Measurements from ENCODE around the gene RER1. TPM values are rescaled to one million over a fixed set of nuclear protein-coding genes. Genes with fewer than 3 reads are reported as not detected.
A peak's percentile ranks its signal among the peaks of the same experiment; 100 is the strongest.

Gene RER1
- total RNA-seq, 1 donor from 2014 or later, result 147 TPM

DNA sequence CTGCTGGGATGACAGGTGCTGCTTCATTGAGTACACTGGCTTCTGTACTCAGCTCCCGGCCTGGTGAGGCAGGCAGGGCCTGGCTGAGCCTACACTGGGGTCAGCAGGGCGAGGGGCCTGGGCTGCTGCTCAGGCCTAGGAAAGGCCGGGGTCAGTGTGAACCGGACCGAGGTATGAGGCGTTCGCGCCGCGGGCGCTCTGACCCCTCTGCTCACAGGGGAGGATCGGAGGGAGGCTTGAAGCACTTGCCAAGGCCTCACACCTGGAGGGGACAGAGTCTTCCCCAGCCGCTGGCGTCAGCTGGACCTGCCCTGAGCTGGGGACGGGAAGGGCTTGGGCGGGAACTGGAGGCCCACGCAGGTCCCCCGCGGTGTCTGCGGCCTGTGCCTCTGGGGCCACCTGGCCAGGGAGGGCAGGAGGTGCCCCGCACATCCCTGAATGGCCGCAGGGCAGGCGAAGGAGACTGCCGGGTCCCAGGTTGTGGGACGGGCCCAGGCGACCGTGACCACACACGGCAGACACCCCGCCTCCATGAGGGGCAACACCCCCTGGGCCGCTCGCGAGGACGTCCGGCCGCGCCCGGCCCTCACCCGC, 20.3 kb downstream of the RER1 start:
- Mint-ChIP-seq H3K27me3 (ENCODE audit: unreplicated experiment) (no peaks in the 10 kb centered on the region), H3K4me3 (ENCODE audit: unreplicated experiment) (peak overlapping the region; percentile 80), H3K27ac (ENCODE audit: unreplicated experiment) (peak overlapping the region; percentile 67), H3K9me3 (ENCODE audit: unreplicated experiment) (no peaks in the 10 kb centered on the region), H3K4me1 (ENCODE audit: unreplicated experiment) (peaks cover 23% of the 10 kb centered on the region), H3K36me3 (ENCODE audit: unreplicated experiment) (peaks cover 8% of the 10 kb centered on the region)
- DNase-seq (ENCODE audit: extremely low spot score, unreplicated experiment), result no peak
- TF ChIP-seq, protein P1, sequence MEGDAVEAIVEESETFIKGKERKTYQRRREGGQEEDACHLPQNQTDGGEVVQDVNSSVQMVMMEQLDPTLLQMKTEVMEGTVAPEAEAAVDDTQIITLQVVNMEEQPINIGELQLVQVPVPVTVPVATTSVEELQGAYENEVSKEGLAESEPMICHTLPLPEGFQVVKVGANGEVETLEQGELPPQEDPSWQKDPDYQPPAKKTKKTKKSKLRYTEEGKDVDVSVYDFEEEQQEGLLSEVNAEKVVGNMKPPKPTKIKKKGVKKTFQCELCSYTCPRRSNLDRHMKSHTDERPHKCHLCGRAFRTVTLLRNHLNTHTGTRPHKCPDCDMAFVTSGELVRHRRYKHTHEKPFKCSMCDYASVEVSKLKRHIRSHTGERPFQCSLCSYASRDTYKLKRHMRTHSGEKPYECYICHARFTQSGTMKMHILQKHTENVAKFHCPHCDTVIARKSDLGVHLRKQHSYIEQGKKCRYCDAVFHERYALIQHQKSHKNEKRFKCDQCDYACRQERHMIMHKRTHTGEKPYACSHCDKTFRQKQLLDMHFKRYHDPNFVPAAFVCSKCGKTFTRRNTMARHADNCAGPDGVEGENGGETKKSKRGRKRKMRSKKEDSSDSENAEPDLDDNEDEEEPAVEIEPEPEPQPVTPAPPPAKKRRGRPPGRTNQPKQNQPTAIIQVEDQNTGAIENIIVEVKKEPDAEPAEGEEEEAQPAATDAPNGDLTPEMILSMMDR (IDR thresholded peaks at IDR 0.05), result no peak

DNA sequence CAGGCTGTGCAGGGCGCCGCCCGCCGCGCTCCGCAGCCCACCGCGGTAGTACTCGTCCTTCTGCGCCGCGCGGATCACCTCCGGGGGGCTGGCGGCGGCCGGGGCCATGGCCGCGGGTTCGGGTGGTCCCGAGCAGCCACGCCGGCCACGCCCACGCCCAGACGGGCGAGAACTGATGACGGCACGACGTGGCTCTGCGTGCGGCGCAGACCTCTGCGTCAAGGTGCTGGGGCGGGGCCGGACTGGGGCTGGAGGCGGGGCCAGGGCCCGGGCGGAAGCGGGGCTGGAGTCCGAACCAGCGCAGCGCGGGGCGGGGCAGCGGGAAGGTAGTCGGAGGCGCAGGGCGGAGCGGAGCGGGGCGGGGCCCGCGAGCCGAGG, 20.7 kb downstream of the RER1 start, which contains the start of gene PEX10:
TSS of gene PEX10 (minus strand) at position 170 of the 378 bp plus-strand sequence. CDS start at position 108, 62 bp downstream.
- TF ChIP-seq, protein P1 (IDR thresholded peaks at IDR 0.05), result no peak
- H3K27ac Mint-ChIP-seq (ENCODE audit: unreplicated experiment), result peak within 1 kb of the TSS; percentile 67
- peak within 1 kb of the TSS; percentile 80 for H3K4me3 Mint-ChIP-seq (ENCODE audit: unreplicated experiment)
- H3K4me1 Mint-ChIP-seq (ENCODE audit: unreplicated experiment), result peaks cover 21% of the 10 kb centered on the region
- H3K9me3 Mint-ChIP-seq (ENCODE audit: unreplicated experiment), result no peaks in the 10 kb centered on the region
- no peaks in the 10 kb centered on the region for H3K27me3 Mint-ChIP-seq (ENCODE audit: unreplicated experiment)
- peaks cover 8% of the 10 kb centered on the region for H3K36me3 Mint-ChIP-seq (ENCODE audit: unreplicated experiment)
- peak; percentile 99 for DNase-seq (ENCODE audit: extremely low spot score, unreplicated experiment)

DNA sequence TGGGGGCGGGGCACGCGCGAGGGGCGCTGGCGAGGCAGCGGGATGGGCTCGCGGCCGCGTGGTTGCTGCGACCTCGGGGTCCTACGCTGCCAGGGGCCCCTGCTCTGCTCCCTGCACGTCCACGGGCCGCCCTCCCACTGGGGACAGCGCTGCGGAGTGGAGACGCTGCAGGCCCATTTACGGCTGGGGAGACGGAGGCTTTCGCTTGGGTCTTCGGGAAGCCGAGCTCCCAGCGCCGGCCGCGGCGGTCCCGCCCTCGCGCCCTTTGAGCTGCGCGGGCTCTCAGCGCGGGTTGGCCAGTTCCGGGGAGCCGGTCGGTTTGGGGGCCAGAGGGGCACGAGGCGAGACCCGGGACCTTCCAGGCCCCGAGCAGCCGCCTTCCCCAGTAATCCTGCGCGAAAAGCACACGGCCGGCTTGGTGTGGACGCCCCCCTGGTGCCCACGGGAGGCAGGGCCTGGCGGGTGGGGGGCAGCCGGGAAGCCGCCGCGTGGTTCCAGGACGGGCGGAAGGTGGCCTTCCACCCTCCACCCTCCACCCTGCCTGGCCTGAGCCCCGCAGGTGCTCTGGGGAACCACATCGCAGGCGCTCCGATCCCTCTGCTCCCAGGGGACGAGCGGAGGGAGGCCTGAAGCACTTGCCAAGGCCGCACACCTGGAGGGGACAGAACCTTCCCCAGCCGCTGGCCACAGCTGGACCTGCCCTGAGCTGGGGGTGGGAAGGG, 21.3 kb downstream of the RER1 start:
- H3K27ac Mint-ChIP-seq (ENCODE audit: unreplicated experiment), result no peak overlapping the region
- H3K36me3 Mint-ChIP-seq (ENCODE audit: unreplicated experiment), result peaks cover 8% of the 10 kb centered on the region
- H3K4me1 Mint-ChIP-seq (ENCODE audit: unreplicated experiment), result peaks cover 21% of the 10 kb centered on the region
- no peak for DNase-seq (ENCODE audit: extremely low spot score, unreplicated experiment)
- no peaks in the 10 kb centered on the region for H3K9me3 Mint-ChIP-seq (ENCODE audit: unreplicated experiment)
- peak overlapping the region; percentile 72 for H3K4me3 Mint-ChIP-seq (ENCODE audit: unreplicated experiment)
- H3K27me3 Mint-ChIP-seq (ENCODE audit: unreplicated experiment), result no peaks in the 10 kb centered on the region
- TF ChIP-seq, protein P1 (IDR thresholded peaks at IDR 0.05), result no peak

DNA sequence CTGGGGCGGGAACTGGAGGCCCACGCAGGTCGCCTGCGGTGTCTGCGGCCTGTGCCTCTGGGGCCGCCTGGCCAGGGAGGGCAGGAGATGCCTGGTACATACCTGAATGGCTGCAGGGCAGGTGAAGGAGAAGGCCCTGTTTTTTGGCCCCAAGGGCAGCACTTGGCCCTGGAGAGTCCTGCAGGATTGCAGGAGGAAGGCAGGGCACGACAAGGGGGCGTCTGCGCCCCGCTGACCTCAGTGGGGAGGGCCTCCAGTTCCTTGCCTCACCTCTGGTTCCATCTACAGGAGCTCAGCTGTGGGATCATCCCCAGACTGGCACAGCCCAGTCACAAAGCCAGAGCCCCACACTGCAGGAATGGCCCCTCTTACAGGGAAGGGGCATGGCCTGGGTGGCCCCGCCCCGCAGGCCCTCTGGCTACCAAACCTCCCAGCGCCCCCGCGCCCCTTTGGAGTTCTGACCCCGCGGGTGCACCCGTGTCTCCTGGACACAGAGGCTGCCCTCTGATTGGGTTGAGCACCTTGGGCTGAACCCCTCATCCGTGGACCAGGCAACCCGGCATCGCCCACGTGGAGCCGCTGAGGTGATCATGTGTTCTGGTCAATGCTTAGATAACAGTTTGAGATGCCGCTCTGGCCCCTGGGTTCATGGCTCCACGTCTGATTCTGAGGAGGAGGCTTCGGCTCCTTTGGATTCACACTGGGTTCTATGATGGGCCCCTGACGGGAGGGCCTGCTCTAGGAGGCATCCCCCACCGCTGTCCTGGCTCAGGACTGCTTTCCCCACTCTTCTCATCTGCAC, 22.1 kb downstream of the RER1 start:
- H3K36me3 Mint-ChIP-seq (ENCODE audit: unreplicated experiment), result peaks cover 8% of the 10 kb centered on the region
- H3K27me3 Mint-ChIP-seq (ENCODE audit: unreplicated experiment), result no peaks in the 10 kb centered on the region
- DNase-seq (ENCODE audit: extremely low spot score, unreplicated experiment), result no peak
- H3K9me3 Mint-ChIP-seq (ENCODE audit: unreplicated experiment), result no peaks in the 10 kb centered on the region
- peak overlapping the region; percentile 47 for H3K27ac Mint-ChIP-seq (ENCODE audit: unreplicated experiment)
- H3K4me3 Mint-ChIP-seq (ENCODE audit: unreplicated experiment), result peak overlapping the region; percentile 55
- peaks cover 21% of the 10 kb centered on the region for H3K4me1 Mint-ChIP-seq (ENCODE audit: unreplicated experiment)
- TF ChIP-seq, protein P1 (IDR thresholded peaks at IDR 0.05), result no peak

All from osteocyte (in vitro differentiated cells).